Gastroesophageal sphincter (tissue), 4 donors: ENCODE data around the gene CYFIP2. TPM values are rescaled to one million over a fixed set of nuclear protein-coding genes. Genes with fewer than 3 reads are reported as not detected.

ENCODE experiments used
- ATAC-seq: fragments of 150-250 bp; one replicate; pipeline ENCODE4 v1.9.1; 2016; ENCODE audit warnings: mild to moderate bottlenecking, moderate library complexity
- H3K27ac ChIP-seq, 4 donors: fragments of 200-600 bp; sonication (generic) in 3 of 4; 1 replicate in 3 of 4; 2 replicates in 1 of 4; pipeline ENCODE4 v1.5.1; 2016 to 2019
- H3K27me3 ChIP-seq: fragments of 200-600 bp; sonication (generic); one replicate; pipeline ENCODE4 v1.5.1; 2019
- H3K36me3 ChIP-seq, 2 donors: fragments of 200-600 bp; sonication (generic); one replicate each; pipeline ENCODE4 v1.5.1; 2019; ENCODE audit warnings: control low read depth in 1 of 2
- H3K4me1 ChIP-seq, 3 donors: fragments of 200-600 bp; sonication (generic); 1 replicate in 2 of 3; 2 replicates in 1 of 3; pipeline ENCODE4 v1.5.1; 2016 to 2019; ENCODE audit warnings: control low read depth in 2 of 3
- H3K4me3 ChIP-seq, 2 donors: fragments of 200-600 bp; sonication (generic); one replicate each; pipeline ENCODE4 v1.5.1; 2019; ENCODE audit warnings: mild to moderate bottlenecking in 1 of 2, moderate library complexity in 1 of 2
- H3K9me3 ChIP-seq, 3 donors: fragments of 200-600 bp; sonication (generic); one replicate each; pipeline ENCODE4 v1.5.1; 2017 to 2019; ENCODE audit warnings: control low read depth in 2 of 3
- EP300 ChIP-seq: sonication (generic); formaldehyde crosslinking; IDR thresholded peaks from one replicate; pipeline ENCODE4 v1.6.1; 2017; ENCODE audit warnings: antibody characterized with exemption, mild to moderate bottlenecking
- POLR2A ChIP-seq, 2 donors: fragments of 450-650 bp; IDR thresholded peaks; one replicate each; pipeline ENCODE4 v1.6.1; 2017; ENCODE audit warnings: antibody characterized with exemption in 2 of 2, mild to moderate bottlenecking in 2 of 2, moderate library complexity in 1 of 2
- POLR2AphosphoS5 ChIP-seq: sonication (generic); formaldehyde crosslinking; IDR thresholded peaks from one replicate; pipeline ENCODE4 v1.6.1; 2017; ENCODE audit warnings: antibody characterized with exemption
- WGBS, 2 donors: methylation state at CpG; one replicate each; pipeline ENCODE4 v1.1.5; 2018; ENCODE audit warnings: low coverage in 1 of 2; 5-methylcytosine and 5-hydroxymethylcytosine counted together
- total RNA-seq, 4 donors: library from RNA; depleted of rRNA; stranded (reverse); fragments of >200 nt; gene quantifications; one replicate each; pipeline ENCODE4 v1.1.0, GENCODE V29; 2016
- TF ChIP-seq, protein P1 (sequence below), 4 experiments: fragments of 200-600 bp in 2 of 4; fragments of 450-650 bp in 2 of 4; sonication (generic) in 1 of 4; IDR thresholded peaks; one replicate each; pipeline ENCODE4 v1.5.1; 2017 to 2019; ENCODE audit warnings: antibody characterized with exemption in 4 of 4, mild to moderate bottlenecking in 2 of 4, moderate library complexity in 2 of 4

CYFIP2 gene
- total RNA-seq, 4 donors from 2014 or later, result 13.7 to 50.6 (median 23.1) TPM

GRCh38 chr5:157309796-157310195 is 43.9 kb downstream of the CYFIP2 start:
- no peak for ATAC-seq

GRCh38 chr5:157311595-157311994 is 45.7 kb downstream of the CYFIP2 start:
- no peak overlapping the region for H3K27ac ChIP-seq
- H3K4me1 ChIP-seq, result no peaks in the 10 kb centered on the region
- 82 to 100% methylated on average over 1 to 3 of the region's 11 CpGs for WGBS, 2 donors
- TF ChIP-seq POLR2A (IDR thresholded peaks at IDR 0.05) (no peak), EP300 (no peak), POLR2AphosphoS5 (no peak)
- TF ChIP-seq, protein P1, sequence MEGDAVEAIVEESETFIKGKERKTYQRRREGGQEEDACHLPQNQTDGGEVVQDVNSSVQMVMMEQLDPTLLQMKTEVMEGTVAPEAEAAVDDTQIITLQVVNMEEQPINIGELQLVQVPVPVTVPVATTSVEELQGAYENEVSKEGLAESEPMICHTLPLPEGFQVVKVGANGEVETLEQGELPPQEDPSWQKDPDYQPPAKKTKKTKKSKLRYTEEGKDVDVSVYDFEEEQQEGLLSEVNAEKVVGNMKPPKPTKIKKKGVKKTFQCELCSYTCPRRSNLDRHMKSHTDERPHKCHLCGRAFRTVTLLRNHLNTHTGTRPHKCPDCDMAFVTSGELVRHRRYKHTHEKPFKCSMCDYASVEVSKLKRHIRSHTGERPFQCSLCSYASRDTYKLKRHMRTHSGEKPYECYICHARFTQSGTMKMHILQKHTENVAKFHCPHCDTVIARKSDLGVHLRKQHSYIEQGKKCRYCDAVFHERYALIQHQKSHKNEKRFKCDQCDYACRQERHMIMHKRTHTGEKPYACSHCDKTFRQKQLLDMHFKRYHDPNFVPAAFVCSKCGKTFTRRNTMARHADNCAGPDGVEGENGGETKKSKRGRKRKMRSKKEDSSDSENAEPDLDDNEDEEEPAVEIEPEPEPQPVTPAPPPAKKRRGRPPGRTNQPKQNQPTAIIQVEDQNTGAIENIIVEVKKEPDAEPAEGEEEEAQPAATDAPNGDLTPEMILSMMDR (IDR thresholded peaks at IDR 0.05), result no peak
- H3K36me3 ChIP-seq, result peaks cover 0 to 18% of the 10 kb centered on the region in 2 donors
- H3K9me3 ChIP-seq, result no peaks in the 10 kb centered on the region
- no peak overlapping the region for H3K4me3 ChIP-seq
- H3K27me3 ChIP-seq, result no peaks in the 10 kb centered on the region
- no peak for ATAC-seq

More at GRCh38 chr5:157309796-157310195, 43.9 kb downstream of the CYFIP2 start:
- H3K36me3 ChIP-seq, result peaks cover 0 to 18% of the 10 kb centered on the region in 2 donors
- H3K9me3 ChIP-seq, result no peaks in the 10 kb centered on the region
- no peaks in the 10 kb centered on the region for H3K4me1 ChIP-seq
- WGBS, 2 donors, result no CpG with 5 or more reads among the region's 14 CpGs
- TF ChIP-seq EP300 (no peak), POLR2A (IDR thresholded peaks at IDR 0.05) (no peak), POLR2AphosphoS5 (no peak)
- TF ChIP-seq, protein P1 (IDR thresholded peaks at IDR 0.05), result no peak
- no peak overlapping the region for H3K27ac ChIP-seq
- H3K27me3 ChIP-seq, result no peaks in the 10 kb centered on the region
- no peak overlapping the region for H3K4me3 ChIP-seq

DNA sequence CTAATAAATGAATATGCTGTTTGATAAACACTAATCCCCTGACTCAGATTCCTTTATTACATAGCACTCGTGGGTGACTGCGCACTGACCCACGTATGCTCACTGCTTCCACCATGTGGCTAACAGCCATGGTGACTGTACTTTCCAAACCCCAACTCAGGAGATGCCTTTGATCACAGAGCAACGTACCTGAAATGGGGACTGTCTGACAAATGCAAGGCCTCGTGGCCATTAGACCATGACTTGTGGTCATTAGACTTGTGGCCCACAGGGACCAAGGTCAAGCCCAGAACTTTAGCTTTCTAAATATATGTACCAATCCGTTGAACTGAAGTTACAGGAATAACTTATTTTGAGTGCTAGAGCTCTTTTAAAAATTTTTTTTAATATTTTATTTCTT is 46.6 kb downstream of the CYFIP2 start:
- H3K4me1 ChIP-seq, result no peaks in the 10 kb centered on the region

DNA sequence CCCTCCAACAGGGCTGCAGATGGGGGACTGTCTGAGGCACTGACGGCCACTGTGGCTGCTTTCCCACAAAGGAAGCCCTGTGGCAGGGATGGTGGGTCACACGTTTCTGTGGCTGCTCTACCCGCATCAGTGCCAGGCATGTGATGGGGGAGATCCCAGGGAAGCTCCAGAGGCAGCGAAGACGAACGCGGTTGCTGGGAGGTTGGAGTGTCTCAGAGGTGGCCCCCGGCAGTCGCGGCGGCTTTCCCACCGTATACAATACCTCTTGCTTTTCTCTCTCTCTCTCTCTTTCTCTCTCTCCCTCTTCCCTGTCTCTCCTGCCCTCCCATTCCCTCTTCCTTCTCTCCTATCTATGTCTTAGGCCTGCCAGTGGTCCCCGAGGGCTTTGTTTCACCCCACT is 56.7 kb downstream of the CYFIP2 start:
- H3K9me3 ChIP-seq, result no peaks in the 10 kb centered on the region
- 90 to 95% methylated on average over 11 of the region's 13 CpGs for WGBS, 2 donors
- peaks cover 0 to 54% of the 10 kb centered on the region in 2 donors for H3K36me3 ChIP-seq
- no peaks in the 10 kb centered on the region for H3K27me3 ChIP-seq
- ATAC-seq, result no peak
- no peaks in the 10 kb centered on the region for H3K4me1 ChIP-seq
- no peak overlapping the region for H3K27ac ChIP-seq
- H3K4me3 ChIP-seq, result no peak overlapping the region
- TF ChIP-seq EP300 (no peak), POLR2A (IDR thresholded peaks at IDR 0.05) (no peak)

More for the DNA sequence above, 46.6 kb downstream of the CYFIP2 start:
- Histone ChIP-seq H3K36me3 (peaks cover 0 to 18% of the 10 kb centered on the region in 2 donors), H3K27me3 (no peaks in the 10 kb centered on the region), H3K27ac (no peak overlapping the region), H3K4me3 (no peak overlapping the region), H3K9me3 (no peaks in the 10 kb centered on the region)
- peak; percentile 64 for ATAC-seq
- 21 to 31% methylated on average over 5 to 6 of the region's 6 CpGs for WGBS, 2 donors
- TF ChIP-seq EP300 (no peak), POLR2AphosphoS5 (no peak)
- TF ChIP-seq, protein P1 (IDR thresholded peaks at IDR 0.05), result peak; percentile 32 to 66 (median 46)

GRCh38 chr5:157323107-157323706 is 57.3 kb downstream of the CYFIP2 start:
- H3K27me3 ChIP-seq, result no peaks in the 10 kb centered on the region
- H3K27ac ChIP-seq, result no peak overlapping the region
- H3K4me1 ChIP-seq, result peaks cover 0 to 2% (median 0%) of the 10 kb centered on the region in 3 donors
- no peak for ATAC-seq
- peaks cover 0 to 54% of the 10 kb centered on the region in 2 donors for H3K36me3 ChIP-seq
- TF ChIP-seq POLR2A (IDR thresholded peaks at IDR 0.05) (no peak), EP300 (no peak), POLR2AphosphoS5 (no peak)
- TF ChIP-seq, protein P1 (IDR thresholded peaks at IDR 0.05), result no peak
- H3K4me3 ChIP-seq, result no peak overlapping the region
- H3K9me3 ChIP-seq, result no peaks in the 10 kb centered on the region
- WGBS, 2 donors, result 55 to 100% methylated on average over 1 to 4 of the region's 10 CpGs
